Stromal cell of bone marrow (primary cell): ENCODE measurements around the gene CHRND.
"Not testable (repeated sequence)": the region's sequence is repeated elsewhere in the genome, so short reads cannot be mapped to it uniquely, and the experiment has no call there.

Experiments used
- DNase-seq: peaks from one replicate; pipeline ENCODE4 v3.0.0-alpha.2; 2012; ENCODE audit warnings: low read depth

Gene CHRND

GRCh38 chr2:232543928-232544631, 18.1 kb downstream of the CHRND start:
- DNase-seq: no peak

- DNase-seq: no peak
Measured at GRCh38 chr2:232544674-232545073, 18.7 kb downstream of the CHRND start.

DNA sequence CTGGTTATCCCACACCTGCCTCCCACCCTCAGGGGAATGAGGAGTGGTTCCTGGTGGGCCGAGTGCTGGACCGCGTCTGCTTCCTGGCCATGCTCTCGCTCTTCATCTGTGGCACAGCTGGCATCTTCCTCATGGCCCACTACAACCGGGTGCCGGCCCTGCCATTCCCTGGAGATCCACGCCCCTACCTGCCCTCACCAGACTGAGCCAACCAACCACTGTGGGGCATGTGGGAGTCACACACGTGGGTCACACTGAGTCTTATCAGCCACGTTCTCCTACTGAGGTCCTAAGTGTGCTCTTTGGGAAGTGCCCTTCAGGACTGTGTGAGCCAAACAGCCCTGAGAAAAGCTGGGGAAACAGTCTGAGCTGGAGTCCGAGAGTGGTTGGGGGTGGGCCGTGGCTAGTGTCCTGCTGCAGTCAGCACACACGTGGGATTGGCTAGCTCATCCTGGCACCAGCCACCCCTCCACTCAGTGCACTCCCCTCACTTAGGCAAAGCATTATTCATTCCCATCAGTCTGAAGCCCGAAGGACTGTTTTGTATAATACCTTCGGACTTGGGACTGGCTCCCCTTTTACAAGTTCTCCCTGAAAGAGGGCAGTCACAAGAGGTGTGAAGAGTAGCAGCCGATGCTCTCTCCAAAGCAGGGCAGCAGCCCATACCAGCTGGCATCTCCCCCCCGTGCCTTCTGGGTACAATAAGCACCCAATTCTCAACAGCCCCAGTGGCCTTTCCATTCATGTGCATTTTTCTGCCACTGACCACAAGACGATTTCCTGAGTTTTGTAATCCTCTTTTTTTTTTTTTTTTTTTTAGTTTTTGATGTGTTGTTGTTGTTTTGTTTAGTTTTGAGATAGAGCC, 19.8 kb downstream of the CHRND start:
- DNase-seq: no peak

GRCh38 chr2:232547991-232548390, 22.0 kb downstream of the CHRND start:
- DNase-seq: no peak

DNA sequence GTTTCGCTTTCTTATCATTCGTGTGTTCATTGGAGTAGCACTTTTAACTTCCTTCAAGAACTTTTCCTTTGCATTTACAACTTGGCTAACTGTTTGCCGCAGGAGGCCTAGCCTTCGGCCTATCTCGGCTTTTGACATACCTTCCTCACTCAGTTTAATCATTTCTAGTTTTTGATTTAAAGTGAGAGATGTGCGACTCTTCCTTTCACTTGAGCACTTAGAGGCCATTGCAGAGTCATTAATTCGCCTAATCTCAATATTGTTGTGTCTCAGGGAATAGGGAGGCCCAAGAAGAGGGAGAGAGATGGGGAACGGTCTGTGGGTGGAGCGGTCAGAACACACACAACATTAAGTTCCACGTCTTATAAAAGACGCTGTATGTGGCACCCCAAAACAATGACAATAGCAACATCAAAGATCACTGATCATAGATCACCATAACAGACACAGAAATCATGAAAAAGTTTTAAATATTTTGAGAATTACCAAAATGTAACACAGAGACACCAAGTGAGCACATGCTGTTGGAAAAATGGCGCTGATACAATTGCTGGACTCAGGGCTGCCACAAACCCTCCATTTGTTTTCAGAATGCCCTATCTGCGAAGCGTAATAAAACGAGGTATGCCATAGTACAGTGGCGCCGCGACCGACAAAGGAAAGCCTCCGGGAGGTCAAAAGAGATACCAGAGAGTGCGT, 23.8 kb downstream of the CHRND start:
- no peak for DNase-seq

DNA sequence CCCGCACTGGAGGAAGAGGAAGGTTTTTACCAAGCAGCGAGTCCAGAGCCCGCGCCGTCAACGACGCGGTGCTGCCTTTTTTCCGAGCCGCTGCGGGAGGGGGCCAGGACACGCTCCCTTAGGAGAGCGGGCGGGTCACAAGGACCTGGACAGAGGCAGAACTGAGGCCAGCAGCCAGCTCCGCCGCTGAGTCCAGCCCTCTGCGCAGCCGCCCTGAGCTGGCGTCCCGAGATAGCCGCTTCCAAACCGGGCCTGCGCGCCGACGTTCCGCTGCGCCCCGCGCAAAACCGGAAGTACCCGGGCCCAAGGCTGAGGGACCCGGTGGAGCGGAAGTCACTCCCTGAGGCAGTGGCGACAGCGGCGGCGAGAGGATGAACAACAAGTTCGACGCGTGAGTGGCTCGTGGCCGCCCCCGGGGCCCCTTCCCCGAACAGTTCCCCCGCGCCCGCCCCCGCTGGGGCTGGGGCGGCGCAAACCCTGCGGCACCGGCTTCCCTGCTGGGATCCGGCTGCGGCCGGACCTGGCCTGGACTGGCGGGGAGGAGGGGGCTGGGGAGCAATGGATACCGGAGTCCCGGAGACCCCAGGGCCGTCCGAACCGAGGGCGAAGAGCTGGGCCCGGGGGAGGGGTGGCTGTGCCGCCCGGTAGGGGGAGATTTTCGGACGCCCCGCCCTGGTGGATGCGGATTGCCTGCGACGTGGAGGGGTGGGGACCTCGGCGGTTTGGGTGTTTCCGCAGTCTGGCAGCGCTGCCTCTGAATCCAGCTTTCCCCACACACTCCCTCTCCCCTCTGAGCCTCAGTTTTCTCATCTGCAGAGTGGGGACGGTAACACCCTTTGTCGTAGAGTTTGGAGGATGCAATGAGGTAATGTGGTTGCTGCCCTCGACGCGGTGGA, 24.6 kb downstream of the CHRND start, which contains the start of the genes EIF4E2 and TIGD1:
Gene EIF4E2 (plus strand): TSS at position 336 of the 896 bp plus-strand sequence. CDS start 36 bp downstream, at position 372.
Gene TIGD1 (minus strand): TSS at position 204 of the 896 bp plus-strand sequence. CDS start 675 bp downstream, outside the sequence.
- DNase-seq: peak; percentile 83

GRCh38 chr2:232551250-232551638, 25.3 kb downstream of the CHRND start:
- DNase-seq: no peak

GRCh38 chr2:232551776-232552175, 25.8 kb downstream of the CHRND start:
- DNase-seq: no peak

DNA sequence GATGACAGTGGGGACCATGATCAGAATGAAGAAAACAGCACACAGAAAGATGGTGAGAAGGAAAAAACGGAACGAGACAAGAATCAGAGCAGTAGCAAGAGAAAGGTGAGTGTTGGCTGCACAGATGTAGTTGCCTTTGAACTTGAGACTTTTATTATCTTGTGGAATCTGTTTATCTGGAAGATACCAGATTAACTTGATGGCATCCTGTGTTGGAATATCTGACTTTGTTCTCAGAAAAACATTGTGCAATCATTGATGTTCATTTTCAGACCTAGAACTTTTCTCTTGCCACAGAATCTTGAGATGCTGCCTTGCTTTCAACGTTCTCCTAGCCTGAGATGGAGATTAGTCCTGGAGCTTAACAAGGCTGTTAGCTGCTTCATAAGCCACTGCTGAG, 30.5 kb downstream of the CHRND start:
- no peak for DNase-seq

GRCh38 chr2:232562515-232563151, 36.7 kb downstream of the CHRND start:
- no peak for DNase-seq

DNA sequence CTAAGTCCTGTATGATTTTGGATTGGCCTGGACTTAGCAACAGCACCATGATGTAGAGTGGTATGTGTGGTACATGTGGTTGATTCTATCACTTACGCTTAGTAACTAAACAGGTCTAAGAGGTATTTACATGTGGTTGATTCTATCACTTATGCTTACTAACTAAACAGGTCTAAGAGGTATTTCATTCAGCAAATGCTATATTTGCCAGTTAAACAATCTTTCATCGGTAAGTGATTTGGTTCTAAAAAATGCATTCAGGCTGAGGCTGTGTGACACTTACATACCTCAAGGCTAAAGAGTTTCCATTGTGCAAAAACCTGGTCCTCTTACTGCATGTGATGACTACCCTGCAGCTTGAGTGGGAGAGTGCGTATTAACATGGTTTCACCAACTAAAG, 37.6 kb downstream of the CHRND start:
- DNase-seq: no peak

DNA sequence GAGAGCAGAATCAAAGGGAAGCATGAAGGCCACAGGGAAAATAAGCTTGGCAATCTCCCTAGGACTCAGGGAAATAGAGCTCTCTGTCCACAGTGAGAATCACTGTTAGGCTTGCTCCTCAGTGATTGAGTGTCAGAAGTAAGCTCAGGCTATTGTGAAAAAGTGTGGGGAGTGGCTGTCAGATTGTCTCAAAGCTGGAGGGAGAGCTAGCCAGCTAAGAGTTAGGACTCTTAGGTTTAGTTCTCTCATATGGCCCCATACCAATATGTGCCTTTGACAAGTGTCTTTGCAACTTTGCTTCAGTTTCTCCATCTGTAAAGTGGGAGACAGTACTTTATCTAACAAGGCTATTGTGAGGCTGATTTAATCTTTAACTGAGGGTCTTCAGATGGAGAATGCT, 41.8 kb downstream of the CHRND start:
- DNase-seq: no peak

DNA sequence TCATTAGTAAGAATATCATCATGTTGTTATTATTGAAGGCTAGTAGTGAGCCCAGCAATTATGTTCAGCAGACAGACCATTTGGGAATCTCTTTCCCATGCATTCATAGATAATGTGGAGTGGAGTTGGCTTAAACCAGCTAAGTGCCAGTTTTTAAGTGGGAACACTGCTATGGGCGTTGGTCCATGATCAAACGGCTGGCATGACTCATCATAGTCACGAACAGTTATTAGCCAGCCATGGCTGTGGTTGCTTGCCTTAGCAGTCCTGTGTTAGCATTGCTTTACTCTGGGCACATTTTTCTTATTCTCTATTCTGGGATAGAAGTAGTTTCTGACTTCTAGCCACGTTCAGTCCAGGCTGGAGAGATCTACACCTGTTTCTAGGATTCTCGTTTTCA, 42.2 kb downstream of the CHRND start:
- DNase-seq: peak; percentile 91

- no peak for DNase-seq
Measured at GRCh38 chr2:232569541-232569940, 43.6 kb downstream of the CHRND start.

DNA sequence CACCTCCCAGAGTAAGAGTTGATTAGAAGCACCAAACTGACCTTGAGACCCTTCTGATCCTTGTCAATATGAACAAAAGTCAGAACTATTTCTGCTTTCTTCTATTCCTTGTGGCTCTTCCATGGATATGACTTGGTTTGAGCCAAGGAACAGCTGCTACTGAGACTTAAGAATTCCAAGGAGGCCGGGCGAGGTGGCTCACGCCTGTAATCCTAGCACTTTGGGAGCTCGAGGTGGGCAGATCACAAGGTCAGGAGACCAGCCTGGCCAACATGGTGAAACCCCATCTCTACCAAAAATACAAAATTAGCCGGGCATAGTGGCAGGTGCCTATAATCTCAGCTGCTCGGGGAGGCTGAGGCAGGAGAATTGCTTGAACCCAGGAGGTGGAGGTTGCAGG, 44.5 kb downstream of the CHRND start:
- DNase-seq: not testable (repeated sequence)

GRCh38 chr2:232571026-232571474, 45.1 kb downstream of the CHRND start:
- DNase-seq: no peak

- DNase-seq: no peak
Measured at GRCh38 chr2:232573042-232573441, 47.1 kb downstream of the CHRND start.

DNA sequence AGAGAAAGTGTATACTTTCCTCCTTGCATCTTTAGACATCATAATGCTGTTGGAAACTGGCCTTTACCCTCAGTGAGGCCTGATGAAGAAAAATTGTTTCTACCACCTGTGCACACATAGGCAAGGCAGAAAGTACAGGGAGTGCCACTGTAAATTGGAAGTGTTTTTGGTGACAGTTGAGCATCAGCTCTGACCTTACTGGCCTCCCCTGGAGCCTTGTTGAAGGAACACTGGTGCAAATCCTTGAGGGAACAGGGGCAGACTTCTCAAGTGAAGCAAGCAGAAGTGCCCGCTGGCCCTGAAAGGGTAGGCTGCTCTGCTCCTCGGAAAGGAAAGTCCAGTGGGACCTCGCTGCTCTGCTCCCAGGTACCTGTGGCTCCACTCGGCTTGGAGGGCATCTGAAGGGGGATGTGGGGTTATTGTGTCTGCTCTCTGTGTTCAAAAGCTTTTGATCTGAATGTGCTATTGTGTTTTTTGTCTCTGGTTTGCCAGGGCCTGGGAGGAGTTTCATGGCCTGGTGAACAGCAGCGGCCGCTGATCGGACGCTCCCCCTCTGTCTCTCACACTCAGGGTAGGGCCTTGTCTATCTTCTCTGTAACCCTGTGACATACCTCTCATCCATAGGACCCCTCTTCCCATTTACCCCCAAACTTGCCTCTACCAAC, 47.9 kb downstream of the CHRND start:
- DNase-seq: no peak

- DNase-seq: no peak
Measured at GRCh38 chr2:232574674-232575403, 48.9 kb downstream of the CHRND start.

- no peak for DNase-seq
Measured at GRCh38 chr2:232575404-232575746, 49.4 kb downstream of the CHRND start.
